SK-MEL-5 (cell line): Measurements from ENCODE around the gene VPS52. TPM values are rescaled to one million over a fixed set of nuclear protein-coding genes. Genes with fewer than 3 reads are reported as not detected.
"Not testable (repeated sequence)": the region's sequence is repeated elsewhere in the genome, so short reads cannot be mapped to it uniquely, and the experiment has no call there.

Experiments used
- DNase-seq: peaks from one replicate; pipeline ENCODE4 v3.0.0-alpha.2; 2016; ENCODE audit warnings: low read depth, low spot score
- in situ Hi-C: cut with HindIII; loops from 2 replicates; pipeline ENCODE4 v1.10.0; 2016; ENCODE audit warnings: low sequenced_read_pairs, high pct_unique_total_duplicates, low pct_unique_long_range_greater_than_20kb
- total RNA-seq: library from RNA; depleted of rRNA; stranded (reverse); fragments of >200 nt; shearing (Covaris generic); gene quantifications from 2 replicates; pipeline ENCODE4 v1.2.3, GENCODE V29; 2014

The VPS52 gene
- total RNA-seq, 1 experiment from 2014 or later = 27.1 TPM

- in situ Hi-C loops = no loop called here
Observed at GRCh38 chr6:33288921-33289783, 17.5 kb upstream of the VPS52 start, which contains the start of the genes PFDN6 and WDR46. Gene PFDN6 (plus strand): TSS chr6:33289601. CDS start chr6:33289857, 256 bp downstream. Gene WDR46 (minus strand): TSS chr6:33289239. CDS start chr6:33289170, 69 bp downstream.

GRCh38 chr6:33288141-33288920, 16.7 kb upstream of the VPS52 start:
- in situ Hi-C loops = no loop called here
- DNase-seq = no peak

More at GRCh38 chr6:33288921-33289783, 17.5 kb upstream of the VPS52 start, which contains the start of the genes PFDN6 and WDR46:
- peak; percentile 92 for DNase-seq

DNA sequence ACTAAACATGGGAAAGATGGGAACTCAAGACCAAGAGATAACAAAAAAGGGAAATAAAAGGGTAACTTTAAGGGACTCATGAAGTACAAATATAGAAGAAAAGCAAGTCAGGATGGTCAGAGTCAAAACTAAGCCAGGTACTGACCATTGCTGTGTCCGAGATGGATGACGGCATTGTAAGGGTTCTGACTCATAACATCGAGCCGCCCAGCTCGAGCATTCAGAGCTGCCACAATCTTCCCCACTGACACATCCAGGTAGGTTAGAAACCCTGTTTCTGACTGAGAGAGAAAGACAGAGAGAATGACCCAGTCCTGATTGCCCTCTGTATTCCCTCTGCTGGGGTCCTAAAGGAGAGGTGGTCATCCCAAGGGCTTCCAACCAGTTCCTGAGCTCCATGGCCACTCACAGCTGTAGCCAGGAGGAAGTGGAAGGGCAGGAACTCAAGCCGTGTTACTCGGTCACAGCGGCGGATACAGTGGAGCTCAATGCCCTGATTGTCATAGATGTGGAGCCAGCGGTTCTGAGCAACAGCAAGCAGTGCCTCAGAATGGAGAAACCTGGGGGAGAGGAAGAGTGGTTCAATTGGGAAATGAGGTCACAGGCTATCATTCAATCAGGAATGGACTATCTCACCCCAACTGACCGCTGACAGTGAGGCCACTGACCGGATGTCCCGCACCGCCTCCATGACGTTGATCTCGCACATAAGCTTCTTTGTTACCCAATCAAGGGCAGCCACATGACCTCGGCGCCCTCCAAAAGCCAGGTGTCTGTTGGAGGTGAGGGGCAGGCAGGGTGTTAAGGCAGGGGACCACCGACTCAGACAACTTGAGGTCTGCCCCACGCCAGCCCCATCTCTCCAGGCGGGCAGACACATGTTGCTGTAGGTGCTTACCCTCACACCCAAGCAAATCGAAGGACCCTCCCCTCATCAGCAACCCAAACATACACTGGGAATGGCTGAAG, 15.6 kb upstream of the VPS52 start:
- peak; percentile 57 for DNase-seq
- in situ Hi-C loops = no loop called here

DNA sequence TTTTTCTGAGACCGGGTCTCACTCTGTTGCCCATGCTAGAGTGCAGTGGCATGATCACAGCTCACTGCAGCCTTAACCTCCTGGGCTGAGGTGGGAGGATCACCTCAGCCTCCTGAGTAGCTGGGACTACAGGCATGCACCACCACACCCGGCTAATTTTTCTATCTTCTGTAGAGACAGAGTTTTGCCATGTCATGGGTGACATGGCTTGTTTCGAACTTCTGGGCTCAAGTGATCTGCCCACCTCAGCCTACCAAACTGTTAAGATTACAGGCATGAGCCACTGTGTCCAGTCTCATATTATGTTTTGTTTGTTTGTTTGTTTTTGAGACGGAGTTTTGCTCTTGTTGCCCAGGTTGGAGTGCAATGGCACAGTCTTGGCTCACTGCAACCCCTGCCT, 13.5 kb upstream of the VPS52 start:
- DNase-seq, in situ Hi-C loops: not testable (repeated sequence)

DNA sequence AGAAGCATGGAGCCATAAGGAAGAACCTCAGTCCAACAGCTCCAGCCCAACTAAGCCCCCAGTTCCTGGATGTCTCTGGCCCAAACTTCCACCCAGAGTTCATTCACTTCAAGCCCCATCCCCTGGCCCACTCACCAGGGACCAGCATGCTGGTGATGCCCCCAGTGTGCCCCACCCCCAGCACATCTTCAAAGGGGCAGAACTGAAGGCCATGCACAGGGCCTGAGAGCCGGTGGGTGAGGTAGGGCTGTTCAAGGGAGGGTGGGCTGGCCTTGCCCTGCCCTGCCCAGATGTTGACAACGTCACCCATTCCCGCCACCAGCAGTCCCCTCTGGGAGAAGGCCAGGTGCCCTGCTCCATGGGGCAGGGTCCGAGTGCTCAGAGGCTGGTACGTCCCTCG, 8.9 kb upstream of the VPS52 start:
- in situ Hi-C loops = no loop called here
- DNase-seq = no peak

DNA sequence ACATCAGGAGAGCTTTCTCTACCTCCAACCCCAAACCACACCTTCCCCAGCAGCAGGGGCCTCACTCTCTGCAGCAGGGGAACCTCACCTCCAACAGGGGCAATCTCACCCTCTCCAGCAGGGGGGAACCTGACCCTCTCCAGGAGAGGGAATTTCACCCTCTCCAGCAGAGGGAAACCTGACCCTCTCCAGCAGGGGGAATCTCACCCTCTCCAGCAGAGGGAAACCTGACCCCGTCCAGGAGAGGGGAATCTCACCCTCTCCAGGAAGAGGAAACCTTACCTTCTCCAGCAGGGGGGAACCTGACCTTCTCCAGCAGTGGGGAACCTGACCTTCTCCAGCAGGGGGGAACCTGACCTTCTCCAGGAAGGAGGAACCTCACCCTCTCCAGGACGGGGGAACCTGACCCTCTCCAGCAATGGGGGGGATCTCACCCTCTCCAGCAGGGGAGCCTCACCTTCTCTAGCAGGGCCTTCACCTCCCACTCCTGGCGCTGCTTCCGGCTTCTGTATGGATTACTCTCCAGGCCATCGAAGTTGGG, 8.4 kb upstream of the VPS52 start:
- peak; percentile 86 for DNase-seq
- in situ Hi-C loops = no loop called here

DNA sequence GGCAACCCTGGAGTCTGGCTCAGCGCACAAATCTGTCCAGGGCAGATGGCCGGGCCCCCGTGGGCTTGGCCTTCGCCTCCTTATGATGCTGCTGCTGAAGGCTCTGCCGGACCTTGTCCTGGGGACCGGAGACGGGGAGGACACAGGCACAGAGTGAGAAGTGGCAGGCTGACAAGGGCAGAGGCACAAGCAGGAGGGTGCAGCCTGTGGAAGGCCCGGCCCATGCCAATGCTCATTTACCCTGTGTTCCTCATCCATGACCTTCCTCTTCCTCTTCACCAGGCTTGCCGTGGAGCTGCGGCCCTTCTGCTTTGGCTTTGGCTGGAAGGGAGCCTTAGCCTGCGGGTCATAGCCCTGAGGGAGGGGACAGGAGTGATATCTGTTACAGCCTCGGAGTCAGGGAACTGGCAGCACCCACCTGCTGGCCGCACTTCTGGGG, 7.6 kb upstream of the VPS52 start:
- in situ Hi-C loops = no loop called here
- DNase-seq = no peak

GRCh38 chr6:33278810-33279209, 7.1 kb upstream of the VPS52 start:
- in situ Hi-C loops = no loop called here
- no peak for DNase-seq

DNA sequence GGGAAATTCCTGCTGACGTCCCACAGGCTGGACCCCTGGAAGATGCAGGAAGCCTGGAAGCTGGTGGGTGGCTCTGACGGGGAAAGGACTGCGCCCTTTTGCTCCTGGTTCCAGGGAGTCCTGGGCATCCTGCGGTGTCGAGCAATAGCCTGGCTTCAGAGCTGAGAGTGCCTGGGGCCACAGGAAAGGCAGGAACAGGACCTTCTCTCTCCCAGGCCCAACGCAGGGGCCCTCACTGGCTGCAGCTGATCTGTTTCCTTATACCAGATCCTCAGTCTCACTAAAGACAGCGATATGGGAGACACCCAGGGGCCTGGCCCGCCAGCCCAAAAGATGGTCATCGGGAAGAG, 6.7 kb upstream of the VPS52 start:
- in situ Hi-C loops = no loop called here

DNA sequence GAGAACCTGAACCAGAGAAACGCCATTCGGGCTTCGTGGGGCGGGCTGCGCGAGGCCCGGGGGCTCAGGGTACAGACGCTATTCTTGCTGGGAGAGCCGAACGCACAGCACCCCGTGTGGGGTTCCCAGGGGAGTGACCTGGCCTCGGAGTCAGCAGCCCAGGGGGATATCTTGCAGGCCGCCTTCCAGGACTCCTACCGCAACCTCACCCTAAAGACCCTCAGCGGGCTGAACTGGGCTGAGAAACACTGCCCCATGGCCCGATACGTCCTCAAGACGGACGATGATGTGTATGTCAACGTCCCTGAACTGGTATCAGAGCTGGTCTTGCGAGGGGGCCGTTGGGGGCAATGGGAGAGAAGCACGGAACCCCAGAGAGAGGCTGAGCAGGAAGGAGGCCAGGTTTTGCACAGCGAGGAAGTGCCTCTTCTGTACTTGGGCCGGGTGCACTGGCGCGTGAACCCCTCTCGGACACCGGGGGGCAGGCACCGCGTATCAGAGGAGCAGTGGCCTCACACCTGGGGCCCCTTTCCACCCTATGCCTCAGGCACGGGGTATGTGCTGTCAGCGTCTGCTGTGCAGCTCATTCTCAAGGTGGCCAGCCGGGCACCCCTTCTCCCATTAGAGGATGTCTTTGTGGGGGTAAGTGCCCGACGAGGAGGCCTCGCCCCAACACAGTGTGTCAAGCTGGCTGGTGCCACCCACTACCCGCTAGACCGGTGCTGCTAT, 6.2 kb upstream of the VPS52 start:
- in situ Hi-C loops = no loop called here
- DNase-seq = no peak

More for the DNA sequence above, 6.7 kb upstream of the VPS52 start:
- DNase-seq = no peak

- in situ Hi-C loops = no loop called here
- peak; percentile 65 for DNase-seq
Observed at GRCh38 chr6:33276864-33277662, 5.4 kb upstream of the VPS52 start, which contains the start of gene B3GALT4. Gene B3GALT4 (plus strand): TSS chr6:33277123. CDS start chr6:33277420, 297 bp downstream.

GRCh38 chr6:33276581-33276863, 4.8 kb upstream of the VPS52 start:
- in situ Hi-C loops = no loop called here
- no peak for DNase-seq

DNA sequence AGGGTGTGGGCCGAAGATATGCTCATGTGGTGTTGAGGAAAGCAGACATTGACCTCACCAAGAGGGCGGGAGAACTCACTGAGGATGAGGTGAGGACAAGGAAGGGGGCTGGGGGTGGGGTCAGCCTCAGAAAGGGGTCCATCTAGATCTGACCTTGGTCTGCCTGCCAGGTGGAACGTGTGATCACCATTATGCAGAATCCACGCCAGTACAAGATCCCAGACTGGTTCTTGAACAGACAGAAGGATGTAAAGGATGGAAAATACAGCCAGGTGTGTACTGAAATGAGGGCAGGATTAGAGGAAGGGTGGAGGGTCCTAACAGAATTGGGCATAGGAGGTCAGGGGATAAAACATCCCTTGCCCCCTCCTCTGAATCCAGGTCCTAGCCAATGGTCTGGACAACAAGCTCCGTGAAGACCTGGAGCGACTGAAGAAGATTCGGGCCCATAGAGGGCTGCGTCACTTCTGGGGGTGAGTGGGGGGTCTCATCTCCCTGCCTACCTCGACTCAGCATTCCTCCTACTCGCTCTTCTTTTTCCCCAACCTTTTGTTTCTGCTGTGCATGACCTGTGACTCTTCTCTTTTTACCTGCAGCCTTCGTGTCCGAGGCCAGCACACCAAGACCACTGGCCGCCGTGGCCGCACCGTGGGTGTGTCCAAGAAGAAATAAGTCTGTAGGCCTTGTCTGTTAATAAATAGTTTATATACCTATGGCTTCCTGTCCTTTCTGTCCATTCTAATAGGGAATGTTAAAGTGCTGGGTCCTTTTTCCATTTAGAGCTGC, 4.3 kb upstream of the VPS52 start:
- DNase-seq, in situ Hi-C loops: not testable (repeated sequence)

DNA sequence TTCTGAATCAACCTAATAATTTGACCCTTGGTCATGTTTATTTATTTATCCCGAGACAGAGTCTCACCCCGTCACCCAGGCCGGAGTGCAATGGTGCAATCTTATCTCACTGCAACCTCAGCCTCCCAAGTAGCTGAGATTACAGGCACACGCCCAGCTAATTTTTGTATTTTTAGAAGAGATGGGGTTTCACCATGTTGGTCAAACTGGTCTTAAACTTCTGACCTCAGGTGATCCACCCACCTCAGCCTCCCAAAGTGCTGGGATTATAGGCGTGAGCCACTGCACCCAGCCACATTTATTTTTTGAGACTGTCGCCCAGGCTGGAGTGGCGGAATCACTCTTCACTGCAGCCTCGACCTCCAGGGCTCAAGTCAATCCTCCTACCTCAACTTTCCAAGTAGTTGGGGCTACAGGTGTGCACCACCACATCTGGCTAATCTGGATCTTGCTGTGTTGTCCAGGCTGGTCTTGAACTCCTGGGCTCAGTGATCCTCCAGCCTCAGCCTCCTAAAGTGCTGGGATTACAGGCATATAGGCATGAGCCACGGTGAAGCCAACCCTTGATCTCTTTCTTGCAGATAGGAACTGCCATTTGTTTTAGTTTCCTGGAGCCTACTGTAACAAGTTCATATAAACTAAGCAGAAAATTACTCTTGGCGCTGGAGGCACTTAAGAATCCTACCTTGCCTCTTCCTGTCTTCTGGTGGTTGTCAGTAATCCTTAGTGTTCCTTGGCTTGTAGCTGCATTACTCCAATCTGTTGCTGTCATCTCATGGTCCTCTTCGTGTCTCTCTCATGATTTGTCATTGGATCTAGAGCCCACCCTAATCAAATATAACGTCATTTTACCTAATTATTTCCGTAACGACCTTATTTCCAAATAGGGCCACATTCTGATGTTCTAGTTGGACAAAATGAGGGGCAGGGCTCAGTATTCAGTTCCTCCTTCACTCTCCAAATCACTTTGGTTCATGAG, 2.5 kb upstream of the VPS52 start:
- no peak for DNase-seq
- in situ Hi-C loops = no loop called here
